AG09319 (cell line): ENCODE measurements around the gene RASGRF1.

Source experiments
- DNase-seq: peaks from one replicate; pipeline ENCODE4 v3.0.0-alpha.2; 2010; ENCODE audit warnings: low read depth; ENCODE audit errors: extremely low read depth
- TF ChIP-seq, protein P1 (sequence below): IDR thresholded peaks from 2 replicates; pipeline ENCODE4 v1.5.1; 2011; ENCODE audit warnings: low read depth, mild to moderate bottlenecking, inconsistent platforms, low read length, moderate library complexity

Gene RASGRF1

DNA sequence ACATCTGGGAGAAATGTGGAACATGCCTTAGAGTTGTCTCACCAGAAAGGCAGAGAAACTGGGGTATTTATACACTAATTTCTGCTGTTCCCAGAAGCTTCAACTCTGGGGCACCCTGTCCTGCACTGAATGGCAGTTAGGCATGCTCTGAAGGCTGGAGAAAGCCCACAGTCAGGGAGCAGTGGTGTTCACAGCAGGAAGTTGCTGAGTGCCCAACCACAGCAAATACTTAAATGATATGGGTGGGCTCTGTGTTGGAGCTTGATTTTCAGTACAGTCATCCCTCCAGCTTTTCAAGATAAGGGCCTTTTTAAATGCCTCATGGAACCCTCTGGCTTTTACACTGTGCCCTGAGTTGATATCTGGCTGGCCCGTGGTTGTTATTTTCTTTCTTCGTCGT is 38.7 kb upstream of the RASGRF1 start:
- DNase-seq: no peak
- TF ChIP-seq, protein P1, sequence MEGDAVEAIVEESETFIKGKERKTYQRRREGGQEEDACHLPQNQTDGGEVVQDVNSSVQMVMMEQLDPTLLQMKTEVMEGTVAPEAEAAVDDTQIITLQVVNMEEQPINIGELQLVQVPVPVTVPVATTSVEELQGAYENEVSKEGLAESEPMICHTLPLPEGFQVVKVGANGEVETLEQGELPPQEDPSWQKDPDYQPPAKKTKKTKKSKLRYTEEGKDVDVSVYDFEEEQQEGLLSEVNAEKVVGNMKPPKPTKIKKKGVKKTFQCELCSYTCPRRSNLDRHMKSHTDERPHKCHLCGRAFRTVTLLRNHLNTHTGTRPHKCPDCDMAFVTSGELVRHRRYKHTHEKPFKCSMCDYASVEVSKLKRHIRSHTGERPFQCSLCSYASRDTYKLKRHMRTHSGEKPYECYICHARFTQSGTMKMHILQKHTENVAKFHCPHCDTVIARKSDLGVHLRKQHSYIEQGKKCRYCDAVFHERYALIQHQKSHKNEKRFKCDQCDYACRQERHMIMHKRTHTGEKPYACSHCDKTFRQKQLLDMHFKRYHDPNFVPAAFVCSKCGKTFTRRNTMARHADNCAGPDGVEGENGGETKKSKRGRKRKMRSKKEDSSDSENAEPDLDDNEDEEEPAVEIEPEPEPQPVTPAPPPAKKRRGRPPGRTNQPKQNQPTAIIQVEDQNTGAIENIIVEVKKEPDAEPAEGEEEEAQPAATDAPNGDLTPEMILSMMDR: no peak

DNA sequence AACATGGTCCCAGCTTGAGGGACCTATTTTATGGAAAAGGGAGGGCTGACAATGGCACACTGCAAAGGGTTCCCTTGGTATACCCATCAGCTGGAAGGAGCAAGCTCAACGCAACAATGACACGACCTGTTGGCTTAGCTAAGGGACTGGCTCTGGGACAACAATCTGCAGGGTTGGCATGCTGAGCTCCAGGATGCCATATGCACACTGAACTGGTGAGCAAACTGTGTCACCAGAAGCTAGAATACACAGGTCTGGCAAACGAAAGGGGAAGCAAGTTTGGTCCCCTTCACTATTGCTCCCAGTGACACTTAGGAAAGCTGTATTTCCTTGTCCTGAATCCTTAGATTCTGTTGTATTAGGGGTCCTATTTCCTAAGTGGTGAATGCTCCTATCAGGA is 38.0 kb upstream of the RASGRF1 start:
- no peak for DNase-seq
- TF ChIP-seq, protein P1: no peak

DNA sequence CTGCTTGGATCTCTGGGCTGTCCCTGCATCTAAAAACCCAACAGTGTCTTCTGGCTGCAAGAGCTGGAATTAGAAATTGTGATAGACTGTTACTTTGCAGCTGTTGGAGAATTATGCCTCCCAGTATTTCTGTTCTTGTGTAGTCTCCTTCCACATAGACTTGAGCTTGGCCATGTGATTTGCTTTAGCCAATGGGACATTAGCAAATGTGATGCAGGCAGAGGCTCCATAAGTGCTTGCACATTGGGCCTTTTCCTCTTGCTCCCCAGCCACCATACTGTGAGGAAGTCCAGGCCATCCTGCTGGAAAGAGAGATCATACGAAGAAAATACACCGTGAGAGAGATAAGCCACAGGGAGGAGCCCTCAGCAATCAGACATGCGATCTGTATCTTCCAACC is 33.8 kb upstream of the RASGRF1 start:
- TF ChIP-seq, protein P1: no peak
- no peak for DNase-seq

DNA sequence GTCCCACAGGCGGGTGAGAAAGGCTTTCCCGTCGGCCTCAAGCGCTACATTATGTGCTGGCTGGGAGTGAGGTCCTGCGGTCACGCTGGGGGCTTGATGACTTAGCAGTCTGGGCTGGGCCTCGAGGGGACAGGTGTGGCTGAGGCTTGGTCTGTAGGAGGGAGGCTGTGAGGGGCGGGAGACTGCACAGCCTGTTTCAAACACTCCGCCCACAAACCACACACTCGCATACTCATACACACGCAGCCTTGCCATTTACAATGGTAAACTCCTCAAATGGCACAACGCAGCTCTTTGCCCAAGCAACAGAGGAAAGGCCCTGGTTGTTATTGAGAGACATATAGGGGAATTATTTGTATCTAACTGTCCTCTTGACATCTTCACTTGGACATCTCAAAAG is 32.4 kb upstream of the RASGRF1 start:
- TF ChIP-seq, protein P1: no peak
- no peak for DNase-seq

DNA sequence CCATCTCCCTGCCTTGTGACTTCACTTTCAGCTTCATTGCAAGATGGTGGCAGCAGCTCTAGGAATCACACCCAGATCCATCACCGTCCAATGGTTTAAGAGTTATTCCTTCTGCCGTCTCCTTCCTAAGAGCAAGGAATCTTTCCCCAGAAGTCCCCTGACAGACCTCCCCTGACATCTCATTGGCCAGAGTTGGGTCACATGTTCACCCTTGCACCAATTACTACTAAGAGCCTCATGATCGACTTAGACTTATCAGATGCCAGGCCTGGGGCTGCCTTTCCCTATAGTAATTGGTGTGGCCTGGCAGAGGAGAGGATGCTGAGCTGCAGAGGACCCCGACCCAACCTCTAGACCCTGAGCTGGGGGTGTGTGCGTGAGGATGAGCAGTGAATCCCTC is 31.8 kb upstream of the RASGRF1 start:
- TF ChIP-seq, protein P1: no peak
- no peak for DNase-seq

DNA sequence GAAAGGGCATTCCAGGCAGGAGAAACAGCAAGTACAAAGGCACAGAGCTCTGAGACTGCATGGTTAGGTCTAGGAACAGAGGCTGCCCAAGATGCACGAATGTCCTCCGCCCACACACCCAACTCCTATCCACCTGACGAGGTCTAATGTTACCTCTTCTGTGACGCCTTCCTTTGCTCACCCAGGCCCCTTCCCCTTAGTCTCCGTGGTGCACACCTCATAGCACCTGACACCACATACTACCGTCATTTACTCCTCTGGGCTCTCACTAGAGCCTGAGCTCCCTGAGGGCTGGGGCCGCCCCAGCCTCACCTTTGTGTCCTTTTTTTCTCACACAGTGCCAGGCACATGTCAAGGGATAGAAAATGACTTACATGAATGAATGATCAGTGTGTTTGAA is 31.0 kb upstream of the RASGRF1 start:
- DNase-seq: no peak
- TF ChIP-seq, protein P1: no peak

DNA sequence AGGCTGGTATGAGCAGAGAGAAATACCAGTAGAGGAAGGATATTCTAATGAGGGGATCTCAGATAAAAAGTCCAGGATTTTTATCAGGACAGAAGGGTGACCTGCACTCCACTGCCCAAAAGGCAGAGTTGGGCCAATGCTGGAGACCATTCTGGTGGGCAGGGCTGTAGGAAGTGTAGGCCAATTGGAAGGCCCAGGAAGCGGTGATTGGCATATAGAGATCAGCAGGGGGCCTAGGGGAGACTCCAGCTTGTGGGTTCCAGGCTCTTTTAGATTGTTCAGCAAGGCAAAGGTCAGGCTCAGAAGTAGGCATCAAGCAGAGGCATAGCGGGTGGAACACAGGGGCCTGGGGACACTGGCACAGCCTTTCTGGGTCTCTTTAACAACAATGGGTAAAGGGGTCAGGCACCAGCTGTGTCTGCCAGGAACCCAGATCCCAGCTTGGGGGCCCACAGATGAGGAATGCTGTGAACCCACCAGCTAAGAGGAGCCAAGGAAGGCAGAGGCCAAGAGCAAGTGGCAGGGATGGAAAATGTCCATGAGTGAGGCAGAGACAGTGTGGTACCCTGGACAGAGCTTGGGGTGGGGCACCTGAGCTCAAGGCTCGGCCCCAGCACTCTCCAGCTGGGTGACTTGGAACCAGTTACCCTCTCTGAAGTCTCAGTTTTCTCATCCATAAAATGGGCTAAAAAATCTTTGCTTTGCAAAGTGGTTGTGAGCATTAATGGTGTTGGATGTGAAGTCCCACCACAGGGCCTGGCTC is 27.0 kb upstream of the RASGRF1 start:
- TF ChIP-seq, protein P1: no peak
- no peak for DNase-seq
